Measurements from ENCODE around the gene AGAP6. TPM values are rescaled to one million over a fixed set of nuclear protein-coding genes. Genes with fewer than 3 reads are reported as not detected.
"Not testable (repeated sequence)": the region's sequence is repeated elsewhere in the genome, so short reads cannot be mapped to it uniquely, and the experiment has no call there.

The AGAP6 gene
- total RNA-seq, 1 experiment from 2014 or later: 13.4 TPM

- Histone ChIP-seq H4K20me1 (ENCODE audit: control insufficient read depth, insufficient read depth, insufficient read length) (no peaks in the 10 kb centered on the region), H3K4me1 (ENCODE audit: insufficient read depth, low read length) (no peaks in the 10 kb centered on the region), H2AK5ac (ENCODE audit: insufficient read length, low read length) (no peak overlapping the region), H2AFZ (ENCODE audit: low read length) (no peak overlapping the region), H3K23me2 (ENCODE audit: insufficient read length, low read depth, low read length, poor library complexity, severe bottlenecking) (no peaks in the 10 kb centered on the region), H3T11ph (ENCODE audit: low read length) (no peak overlapping the region), H3K27me3 (ENCODE audit: insufficient read depth, low read length) (no peaks in the 10 kb centered on the region), H3K4ac (ENCODE audit: low read depth, low read length) (no peak overlapping the region), H3K79me2 (ENCODE audit: insufficient read depth, low read length) (no peaks in the 10 kb centered on the region), H3K9me3 (ENCODE audit: control insufficient read depth, low read depth, low read length) (no peaks in the 10 kb centered on the region), H3K14ac (ENCODE audit: insufficient read depth, low read length) (no peak overlapping the region), H2BK12ac (ENCODE audit: insufficient read length, low read depth, low read length) (no peak overlapping the region), H4K8ac (replicated peaks; ENCODE audit: insufficient read length, low read depth, low read length) (no peak overlapping the region), H4K5ac (ENCODE audit: insufficient read length, low read depth, low read length) (no peak overlapping the region), H2BK5ac (ENCODE audit: insufficient read length, low read length) (no peak overlapping the region), H3K9ac (ENCODE audit: extremely low read depth, insufficient read length, low read length) (no peak overlapping the region), H3K79me1 (ENCODE audit: insufficient read depth, low read depth, low read length, poor library complexity, severe bottlenecking) (no peaks in the 10 kb centered on the region), H2BK20ac (ENCODE audit: low read depth, low read length, poor library complexity, severe bottlenecking) (no peak overlapping the region), H3K27ac (ENCODE audit: insufficient read length, low read depth, low read length) (no peak overlapping the region), H3K23ac (ENCODE audit: insufficient read length, low read depth, low read length) (no peak overlapping the region), H3K56ac (ENCODE audit: insufficient read length, low read depth, low read length) (no peak overlapping the region), H2BK120ac (ENCODE audit: low read depth, low read length, poor library complexity, severe bottlenecking) (no peak overlapping the region), H4K91ac (ENCODE audit: insufficient read length, low read depth, low read length) (no peak overlapping the region), H3K4me2 (ENCODE audit: insufficient read depth, insufficient read length, low read length) (no peak overlapping the region), H3K18ac (ENCODE audit: insufficient read length, low read depth, low read length) (no peak overlapping the region), H2BK15ac (ENCODE audit: low read depth, low read length) (no peak overlapping the region)
- Mint-ChIP-seq H3K36me3 (ENCODE audit: insufficient read depth in 1 of 3, low read depth in 3 of 3) (no peaks in the 10 kb centered on the region), H3K9me3 (no peaks in the 10 kb centered on the region), H3K4me3 (no peak overlapping the region), H3K4me1 (no peaks in the 10 kb centered on the region), H3K27ac (no peak overlapping the region), H3K27me3 (ENCODE audit: low read depth) (no peaks in the 10 kb centered on the region; the same call in 1 of the 2 replicates)
- WGBS (ENCODE audit: extremely low coverage, insufficient read length, low lambda C conversion rate): no CpG with 5 or more reads among the region's 5 CpGs
- TF ChIP-seq CTCF (conservative IDR thresholded peaks at IDR 0.05): no peak
- DNase-seq: no peak
Observed at GRCh38 chr10:50044941-50045664, 56.9 kb downstream of the AGAP6 start.

- H3K9me3 ChIP-seq (ENCODE audit: control insufficient read depth, low read depth, low read length); H3K79me1 ChIP-seq (ENCODE audit: insufficient read depth, low read depth, low read length, poor library complexity, severe bottlenecking); H3K27ac ChIP-seq (ENCODE audit: insufficient read length, low read depth, low read length); H2AK5ac ChIP-seq (ENCODE audit: insufficient read length, low read length); H4K5ac ChIP-seq (ENCODE audit: insufficient read length, low read depth, low read length); H3K4me1 ChIP-seq (ENCODE audit: insufficient read depth, low read length); H3T11ph ChIP-seq (ENCODE audit: low read length); H4K91ac ChIP-seq (ENCODE audit: insufficient read length, low read depth, low read length); H3K23ac ChIP-seq (ENCODE audit: insufficient read length, low read depth, low read length); DNase-seq; H3K4me2 ChIP-seq (ENCODE audit: insufficient read depth, insufficient read length, low read length); H4K8ac ChIP-seq (replicated peaks; ENCODE audit: insufficient read length, low read depth, low read length); H2BK12ac ChIP-seq (ENCODE audit: insufficient read length, low read depth, low read length); H2BK5ac ChIP-seq (ENCODE audit: insufficient read length, low read length); H3K9me3 Mint-ChIP-seq; H3K4me3 Mint-ChIP-seq; H3K4me1 Mint-ChIP-seq; H3K27me3 Mint-ChIP-seq (ENCODE audit: low read depth); H3K27me3 ChIP-seq (ENCODE audit: insufficient read depth, low read length); H3K36me3 Mint-ChIP-seq (ENCODE audit: insufficient read depth in 1 of 3, low read depth in 3 of 3); H3K4ac ChIP-seq (ENCODE audit: low read depth, low read length); H3K79me2 ChIP-seq (ENCODE audit: insufficient read depth, low read length); H3K27ac Mint-ChIP-seq; H4K20me1 ChIP-seq (ENCODE audit: control insufficient read depth, insufficient read depth, insufficient read length); H3K56ac ChIP-seq (ENCODE audit: insufficient read length, low read depth, low read length); H3K9ac ChIP-seq (ENCODE audit: extremely low read depth, insufficient read length, low read length); H2BK15ac ChIP-seq (ENCODE audit: low read depth, low read length); H3K23me2 ChIP-seq (ENCODE audit: insufficient read length, low read depth, low read length, poor library complexity, severe bottlenecking); H3K14ac ChIP-seq (ENCODE audit: insufficient read depth, low read length); H2BK20ac ChIP-seq (ENCODE audit: low read depth, low read length, poor library complexity, severe bottlenecking); H2AFZ ChIP-seq (ENCODE audit: low read length); H2BK120ac ChIP-seq (ENCODE audit: low read depth, low read length, poor library complexity, severe bottlenecking); H3K18ac ChIP-seq (ENCODE audit: insufficient read length, low read depth, low read length): not testable (repeated sequence)
- no CpG with 5 or more reads among the region's 9 CpGs for WGBS (ENCODE audit: extremely low coverage, insufficient read length, low lambda C conversion rate)
Observed at GRCh38 chr10:50046457-50046856, 58.3 kb downstream of the AGAP6 start.
